AG04450 (cell line): Measurements from ENCODE around the gene ZNF343. TPM values are rescaled to one million over a fixed set of nuclear protein-coding genes. Genes with fewer than 3 reads are reported as not detected.

ENCODE experiments used
- CTCF ChIA-PET: fragments of 300-600, 350-600 bp; formaldehyde crosslinking; extraction: SDS; loops from one replicate; lab custom pipeline; 2022; ENCODE audit warnings: antibody characterized with exemption, inconsistent platforms; lab: Charles Lee
- POLR2A ChIA-PET: fragments of 350-600 bp; formaldehyde crosslinking; extraction: SDS; loops from one replicate; lab custom pipeline; 2021; ENCODE audit warnings: antibody characterized with exemption, inconsistent platforms; lab: Yijun Ruan, JAX
- DNase-seq: peaks from one replicate; pipeline ENCODE4 v3.0.0-alpha.2; 2011; ENCODE audit warnings: low read depth, low spot score
- H3K27ac ChIP-seq: one replicate; pipeline ENCODE4 v1.5.1; 2012; ENCODE audit warnings: low read depth, low read length, control low read depth
- H3K27me3 ChIP-seq: one replicate; pipeline ENCODE4 v1.6.0; 2012; ENCODE audit warnings: low read length; ENCODE audit not compliant: control insufficient read depth, insufficient read depth
- H3K4me3 ChIP-seq: 2 replicates; pipeline ENCODE4 v1.5.1; 2011; ENCODE audit warnings: mild to moderate bottlenecking, low read depth, low read length, control low read depth
- H3K9me3 ChIP-seq: 2 replicates; pipeline ENCODE4 v1.5.1; 2012; ENCODE audit warnings: low read length; ENCODE audit not compliant: control insufficient read depth, insufficient read depth
- polyA plus RNA-seq: library from polyadenylated mRNA; depleted of rRNA; stranded (reverse); fragments of >200 nt; gene quantifications from 2 replicates; pipeline ENCODE4 v1.2.3, GENCODE V29; 2011
- TF ChIP-seq, protein P1 (sequence below): IDR thresholded peaks from 2 replicates; pipeline ENCODE4 v1.5.1; 2011; ENCODE audit warnings: low read depth, low read length, control low read depth, inconsistent platforms

ZNF343 gene
- polyA plus RNA-seq, 1 experiment: 10.8 TPM

DNA sequence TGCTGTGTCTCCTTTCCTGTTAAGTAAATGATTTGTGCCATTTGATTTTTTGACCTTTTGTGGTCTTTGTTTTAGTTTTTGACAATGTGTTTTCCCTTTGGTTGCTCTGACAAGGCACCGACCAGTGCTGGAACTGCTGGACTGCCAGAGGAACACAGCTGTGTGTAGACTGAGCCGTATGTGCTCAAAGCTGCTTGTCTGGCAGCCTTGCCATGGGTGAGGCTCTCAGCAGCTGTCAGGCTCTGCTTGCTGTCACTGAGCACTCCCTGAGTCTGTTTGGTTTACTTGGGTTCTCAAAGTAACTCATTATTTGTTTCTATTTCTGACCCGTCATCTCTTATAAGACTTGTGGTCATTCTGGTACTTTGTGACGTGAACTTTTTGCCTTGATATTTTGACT is 23.1 kb downstream of the ZNF343 start:
- no peak for DNase-seq
- H3K27me3 ChIP-seq: no peaks in the 10 kb centered on the region
- TF ChIP-seq, protein P1, sequence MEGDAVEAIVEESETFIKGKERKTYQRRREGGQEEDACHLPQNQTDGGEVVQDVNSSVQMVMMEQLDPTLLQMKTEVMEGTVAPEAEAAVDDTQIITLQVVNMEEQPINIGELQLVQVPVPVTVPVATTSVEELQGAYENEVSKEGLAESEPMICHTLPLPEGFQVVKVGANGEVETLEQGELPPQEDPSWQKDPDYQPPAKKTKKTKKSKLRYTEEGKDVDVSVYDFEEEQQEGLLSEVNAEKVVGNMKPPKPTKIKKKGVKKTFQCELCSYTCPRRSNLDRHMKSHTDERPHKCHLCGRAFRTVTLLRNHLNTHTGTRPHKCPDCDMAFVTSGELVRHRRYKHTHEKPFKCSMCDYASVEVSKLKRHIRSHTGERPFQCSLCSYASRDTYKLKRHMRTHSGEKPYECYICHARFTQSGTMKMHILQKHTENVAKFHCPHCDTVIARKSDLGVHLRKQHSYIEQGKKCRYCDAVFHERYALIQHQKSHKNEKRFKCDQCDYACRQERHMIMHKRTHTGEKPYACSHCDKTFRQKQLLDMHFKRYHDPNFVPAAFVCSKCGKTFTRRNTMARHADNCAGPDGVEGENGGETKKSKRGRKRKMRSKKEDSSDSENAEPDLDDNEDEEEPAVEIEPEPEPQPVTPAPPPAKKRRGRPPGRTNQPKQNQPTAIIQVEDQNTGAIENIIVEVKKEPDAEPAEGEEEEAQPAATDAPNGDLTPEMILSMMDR: no peak
- no peak overlapping the region for H3K4me3 ChIP-seq
- ChIA-PET CTCF (no interaction called here), POLR2A (no interaction called here)
- no peaks in the 10 kb centered on the region for H3K9me3 ChIP-seq
- no peak overlapping the region for H3K27ac ChIP-seq

DNA sequence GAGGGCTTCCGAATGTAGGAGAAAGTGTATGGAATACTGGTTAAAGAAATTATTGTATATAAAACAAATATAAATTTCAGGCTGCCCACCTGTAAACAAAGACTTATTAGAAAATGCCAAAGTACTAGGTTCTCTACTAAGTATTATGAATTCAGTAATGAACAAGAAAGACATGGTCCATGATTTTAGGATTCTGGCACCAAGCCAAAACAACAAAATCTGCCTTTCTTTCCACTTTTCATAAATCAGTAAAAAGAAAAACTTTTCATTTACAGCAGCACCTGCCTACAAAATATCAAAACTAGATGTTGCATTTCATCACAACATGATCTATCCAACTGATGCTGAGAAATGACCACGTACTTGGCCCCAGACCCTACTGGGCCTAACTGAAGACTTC is 23.6 kb downstream of the ZNF343 start:
- H3K27me3 ChIP-seq: no peaks in the 10 kb centered on the region

DNA sequence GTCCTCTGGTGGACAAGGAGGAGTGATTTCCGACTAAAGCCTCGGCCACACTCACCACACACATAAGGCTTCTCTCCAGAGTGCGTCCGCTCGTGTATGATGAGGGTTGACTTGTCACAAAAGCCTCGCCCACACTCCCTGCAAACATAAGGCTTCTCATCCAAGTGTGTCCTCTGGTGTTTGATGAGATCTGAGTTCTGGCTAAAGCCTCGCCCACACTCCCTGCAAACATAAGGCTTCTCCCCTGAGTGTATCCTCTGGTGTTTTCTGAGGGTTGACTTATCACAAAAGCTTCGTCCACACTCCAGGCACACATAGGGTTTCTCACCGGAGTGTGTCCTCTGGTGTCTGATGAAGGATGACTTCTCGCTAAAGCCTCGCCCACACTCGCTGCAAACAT is 25.2 kb downstream of the ZNF343 start:
- Histone ChIP-seq H3K27ac (no peak overlapping the region), H3K27me3 (no peaks in the 10 kb centered on the region), H3K4me3 (no peak overlapping the region), H3K9me3 (no peaks in the 10 kb centered on the region)
- POLR2A ChIA-PET: no interaction called here
- TF ChIP-seq, protein P1: no peak
- DNase-seq: no peak
- CTCF ChIA-PET: no interaction called here

More for the DNA sequence above, 23.6 kb downstream of the ZNF343 start:
- Histone ChIP-seq H3K9me3 (no peaks in the 10 kb centered on the region), H3K4me3 (no peak overlapping the region), H3K27ac (no peak overlapping the region)
- DNase-seq: no peak
- POLR2A ChIA-PET: no interaction called here
- TF ChIP-seq, protein P1: no peak
- CTCF ChIA-PET: no interaction called here

DNA sequence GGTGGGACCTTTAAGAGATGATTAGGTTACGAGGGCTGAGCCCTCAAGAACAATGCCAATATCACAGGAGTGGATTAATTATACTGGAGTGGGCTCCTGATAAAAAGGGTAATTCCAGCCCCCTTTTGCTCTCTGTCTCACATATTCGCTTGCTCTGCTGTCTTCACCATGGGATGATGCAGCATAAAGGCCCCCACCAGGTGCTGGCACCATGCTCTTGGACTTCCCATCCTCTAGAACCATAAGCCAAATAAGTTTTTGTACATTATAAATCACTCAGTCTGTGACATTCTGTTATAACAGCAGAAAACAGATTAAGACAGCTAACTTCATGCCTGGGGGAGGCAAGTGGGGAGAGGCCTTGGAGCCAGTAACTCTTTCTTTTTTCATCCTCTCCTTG is 28.3 kb downstream of the ZNF343 start:
- no peak overlapping the region for H3K27ac ChIP-seq
- CTCF ChIA-PET: interaction anchor here (3.4 kb wide), 1 partner anchor 42 kb away, joined by 17 read pairs; no protein-coding TSS in a partner anchor
- TF ChIP-seq, protein P1: no peak
- no peaks in the 10 kb centered on the region for H3K27me3 ChIP-seq
- POLR2A ChIA-PET: no interaction called here
- H3K4me3 ChIP-seq: no peak overlapping the region
- DNase-seq: no peak
- no peaks in the 10 kb centered on the region; the same call in 1 of the 2 replicates for H3K9me3 ChIP-seq

DNA sequence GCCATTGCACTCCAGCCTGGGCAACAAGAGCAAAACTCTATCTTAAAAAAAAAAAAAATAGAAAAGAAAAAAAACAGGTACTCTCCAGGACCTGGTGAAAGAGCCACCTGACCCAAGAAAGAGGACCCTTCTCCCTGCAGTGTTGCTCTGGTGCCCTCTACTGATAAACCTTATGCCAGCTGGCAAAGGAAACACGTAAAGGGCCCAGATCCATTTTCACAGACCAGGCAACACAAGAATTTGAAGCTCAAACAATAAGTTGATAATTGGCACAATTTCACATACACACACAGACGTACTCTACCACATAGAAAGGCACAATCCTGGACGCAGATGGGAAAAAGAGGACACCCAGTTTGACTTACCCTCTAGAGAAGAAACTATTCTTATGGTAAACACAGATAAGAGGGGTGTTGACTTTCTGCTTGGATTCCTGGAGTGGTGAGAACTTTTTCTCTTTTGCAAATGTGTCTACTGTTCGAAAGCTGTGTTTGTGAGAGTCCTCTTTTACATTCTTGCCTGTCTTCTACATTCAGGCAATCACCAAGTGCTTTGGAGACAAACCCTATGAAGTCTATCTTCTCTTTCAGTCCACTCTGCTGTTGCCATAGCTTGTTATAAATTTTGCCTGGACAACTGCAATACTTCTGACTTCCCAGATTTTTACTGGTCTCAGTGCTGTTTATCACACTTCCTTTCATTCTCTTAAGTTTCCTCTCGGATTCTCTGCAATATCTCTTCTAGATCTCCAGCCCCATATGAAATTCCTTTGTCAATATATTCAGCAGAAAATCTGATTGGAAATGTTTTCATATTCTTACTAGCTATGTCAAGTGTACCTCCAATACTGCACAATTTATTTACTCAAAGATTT is 31.7 kb downstream of the ZNF343 start:
- TF ChIP-seq, protein P1: 0 out of 2 replicates have a peak, but pooled peaks have one; percentile 10
- no peak for DNase-seq
- Histone ChIP-seq H3K27me3 (no peaks in the 10 kb centered on the region), H3K9me3 (no peaks in the 10 kb centered on the region; the same call in 1 of the 2 replicates), H3K27ac (no peak overlapping the region), H3K4me3 (no peak overlapping the region)
- POLR2A ChIA-PET: interaction anchor here (0.6 kb wide), 1 partner anchor 17 kb away, joined by 3 read pairs; no protein-coding TSS in a partner anchor
- CTCF ChIA-PET: interaction anchor here (1.0 to 3.4 kb wide), 2 partner anchors 21 to 45 kb away, joined by 3 to 17 read pairs; no protein-coding TSS in a partner anchor
